BJ (cell line): ENCODE data around the gene GUCD1. TPM values are rescaled to one million over a fixed set of nuclear protein-coding genes. Genes with fewer than 3 reads are reported as not detected.
"Not testable (repeated sequence)": the region's sequence is repeated elsewhere in the genome, so short reads cannot be mapped to it uniquely, and the experiment has no call there.

Experiments used
- CTCF ChIA-PET: fragments of 350-600 bp; formaldehyde crosslinking; extraction: SDS; loops from one replicate; lab custom pipeline; 2021; ENCODE audit warnings: antibody characterized with exemption, inconsistent platforms; lab: Yijun Ruan, JAX
- POLR2A ChIA-PET: fragments of 300-600 bp; sonication (Branson Sonifier 250); formaldehyde crosslinking; extraction: SDS; loops from one replicate; lab custom pipeline; 2021; ENCODE audit warnings: antibody characterized with exemption; lab: Charles Lee
- DNase-seq: peaks from one replicate; pipeline ENCODE4 v3.0.0-alpha.2; 2011; ENCODE audit warnings: low read depth
- H3K27me3 ChIP-seq: 2 replicates; pipeline ENCODE4 v1.6.0; 2011; ENCODE audit warnings: low read length; ENCODE audit not compliant: control insufficient read depth, insufficient read depth
- H3K36me3 ChIP-seq: 2 replicates; pipeline ENCODE4 v1.5.1; 2011; ENCODE audit warnings: low read length; ENCODE audit not compliant: control insufficient read depth, insufficient read depth
- H3K4me3 ChIP-seq: 2 replicates; pipeline ENCODE4 v1.5.1; 2011; ENCODE audit warnings: low read depth, mild to moderate bottlenecking, control low read depth, low read length
- CTCF ChIP-seq: IDR thresholded peaks from 2 replicates; pipeline ENCODE4 v1.5.1; 2011; ENCODE audit warnings: low read depth, mild to moderate bottlenecking, control low read depth, inconsistent platforms, low read length, moderate library complexity; ENCODE audit not compliant: insufficient read depth
- polyA plus RNA-seq: library from polyadenylated mRNA; depleted of rRNA; stranded (reverse); fragments of >200 nt; gene quantifications from 2 replicates; pipeline ENCODE4 v1.2.3, GENCODE V29; 2011

GUCD1 gene
- polyA plus RNA-seq, 1 experiment: 131 TPM

- no peak for DNase-seq
- Histone ChIP-seq H3K36me3 (peaks cover 8% of the 10 kb centered on the region), H3K27me3 (no peaks in the 10 kb centered on the region), H3K4me3 (no peak overlapping the region)
- ChIA-PET CTCF (interaction anchor here (0.9 to 1.4 kb wide), 2 partner anchors 9 to 18 kb away, joined by 3 to 8 read pairs; no protein-coding TSS in a partner anchor), POLR2A (no interaction called here)
- no peak for TF ChIP-seq CTCF
Measured at GRCh38 chr22:24536089-24536488, 18.8 kb downstream of the GUCD1 start.

GRCh38 chr22:24535348-24535747 is 19.6 kb downstream of the GUCD1 start:
- Histone ChIP-seq H3K36me3 (peaks cover 5% of the 10 kb centered on the region), H3K4me3 (no peak overlapping the region), H3K27me3 (no peaks in the 10 kb centered on the region; the same call in 1 of the 2 replicates)
- POLR2A ChIA-PET: no interaction called here
- no peak for TF ChIP-seq CTCF
- CTCF ChIA-PET: interaction anchor here (0.9 kb wide), 1 partner anchor 19 kb away, joined by 3 read pairs; no protein-coding TSS in a partner anchor
- DNase-seq: no peak

GRCh38 chr22:24532075-24532474 is 22.9 kb downstream of the GUCD1 start:
- CTCF ChIA-PET: interaction anchor here (0.7 kb wide), 1 partner anchor 156 kb away, joined by 3 read pairs; no protein-coding TSS in a partner anchor
- POLR2A ChIA-PET: no interaction called here

GRCh38 chr22:24530968-24531367 is 24.0 kb downstream of the GUCD1 start:
- POLR2A ChIA-PET, H3K4me3 ChIP-seq, H3K36me3 ChIP-seq, DNase-seq, H3K27me3 ChIP-seq: not testable (repeated sequence)
- CTCF ChIA-PET: interaction anchor here (1.2 to 2.5 kb wide), 2 partner anchors 9 kb away, joined by 3 to 11 read pairs; no protein-coding TSS in a partner anchor

More at GRCh38 chr22:24532075-24532474, 22.9 kb downstream of the GUCD1 start:
- DNase-seq: no peak
- TF ChIP-seq CTCF: no peak
- Histone ChIP-seq H3K36me3 (no peaks in the 10 kb centered on the region), H3K27me3 (no peaks in the 10 kb centered on the region; the same call in 1 of the 2 replicates), H3K4me3 (no peak overlapping the region)

- ChIA-PET CTCF (interaction anchor here (0.7 to 2.5 kb wide), 3 partner anchors 8 to 204 kb away, joined by 3 to 11 read pairs (median 3); no protein-coding TSS in a partner anchor), POLR2A (interaction anchor here (0.6 kb wide), 1 partner anchor 94 kb away, joined by 13 read pairs; no protein-coding TSS in a partner anchor)
- Histone ChIP-seq H3K27me3 (no peaks in the 10 kb centered on the region; the same call in 1 of the 2 replicates), H3K4me3 (no peak overlapping the region), H3K36me3 (no peaks in the 10 kb centered on the region)
- DNase-seq: no peak
- no peak for TF ChIP-seq CTCF
Measured at GRCh38 chr22:24529898-24530297, 25.0 kb downstream of the GUCD1 start.
